Stomach (tissue), 9 donors: ENCODE results near the gene IRF2. TPM values are rescaled to one million over a fixed set of nuclear protein-coding genes. Genes with fewer than 3 reads are reported as not detected.
A peak's percentile ranks its signal among the peaks of the same experiment; 100 is the strongest.

ENCODE experiments used
- DNase-seq, 2 donors: peaks; one replicate each; pipeline versions ENCODE4 v3.0.0 to v3.0.0-alpha.2; 2013 to 2019
- H3K27ac ChIP-seq, 5 donors: fragments of 200-600 bp in 4 of 5; sonication (generic) in 4 of 5; one replicate each; pipeline ENCODE4 v1.5.1; 2013 to 2019; ENCODE audit warnings: mild to moderate bottlenecking in 1 of 5, moderate library complexity in 1 of 5
- H3K27me3 ChIP-seq, 3 donors: fragments of 200-600 bp; sonication (generic); one replicate each; pipeline ENCODE4 v1.5.1; 2017 to 2019; ENCODE audit warnings: mixed run types in 1 of 3
- H3K36me3 ChIP-seq, 4 donors: fragments of 200-600 bp; sonication (generic); 1 replicate in 3 of 4; 2 replicates in 1 of 4; pipeline ENCODE4 v1.5.1; 2016 to 2019
- H3K4me1 ChIP-seq, 4 donors: fragments of 200-600 bp; sonication (generic); one replicate each; pipeline ENCODE4 v1.5.1; 2016 to 2019
- H3K4me3 ChIP-seq, 4 donors: fragments of 200-600 bp; sonication (generic) in 3 of 4; one replicate each; pipeline ENCODE4 v1.5.1; 2016 to 2019; ENCODE audit warnings: mild to moderate bottlenecking in 1 of 4
- H3K9me3 ChIP-seq, 4 donors: fragments of 200-600 bp; sonication (generic); one replicate each; pipeline ENCODE4 v1.5.1; 2016 to 2019
- CTCF ChIP-seq, 7 experiments: fragments of 450-650 bp in 4 of 7; fragments of 200-600 bp in 3 of 7; sonication (generic) in 3 of 7; IDR thresholded peaks; one replicate each; pipeline ENCODE4 v1.5.1; 2016 to 2019; ENCODE audit warnings: antibody characterized with exemption in 7 of 7, control low read depth in 2 of 7, mild to moderate bottlenecking in 1 of 7
- EP300 ChIP-seq: sonication (generic); formaldehyde crosslinking; IDR thresholded peaks from one replicate; pipeline ENCODE4 v1.6.1; 2017; ENCODE audit warnings: antibody characterized with exemption
- POLR2A ChIP-seq, 4 donors: fragments of 450-650 bp; IDR thresholded peaks; one replicate each; pipeline ENCODE4 v1.6.1; 2016; ENCODE audit warnings: antibody characterized with exemption in 4 of 4, control low read depth in 2 of 4, mild to moderate bottlenecking in 1 of 4, moderate library complexity in 1 of 4
- POLR2AphosphoS5 ChIP-seq, 3 donors: sonication (generic); formaldehyde crosslinking; IDR thresholded peaks; one replicate each; pipeline ENCODE4 v1.6.1; 2016; ENCODE audit warnings: antibody characterized with exemption in 3 of 3
- WGBS, 5 donors: extraction: QIAGEN DNeasy Blood & Tissue Kit in 3 of 5; methylation state at CpG; one replicate each; pipeline versions ENCODE4 v1.1.5 to v1.1.7; 2013 to 2018; 5-methylcytosine and 5-hydroxymethylcytosine counted together
- intact Hi-C: fragments of 100-400 bp; cut with DNase I; formaldehyde crosslinking; loops from one replicate; pipeline ENCODE4 v1.15.1; 2023; ENCODE audit warnings: low total_unique reads
- polyA plus RNA-seq, 3 donors: library from polyadenylated mRNA; stranded (reverse); fragments of 200-250 nt; gene quantifications; one replicate each; pipeline ENCODE4 v1.2.3, GENCODE V29; 2013
- total RNA-seq, 5 donors: library from RNA; depleted of rRNA; stranded (reverse); fragments of >200 nt; gene quantifications; one replicate each; pipeline versions ENCODE4 v1.1.0 to v1.2.3, GENCODE V29; 2014 to 2016
- donor health status: healthy with polysubstance abuse.
- donor health status: Bipolar disorder and iron deficiency.
- donor health status: healthy.

The IRF2 gene
- total and polyA plus RNA-seq, 8 donors, result 5.5 to 253 (median 29.0) TPM

- WGBS, 5 donors, result 52 to 69% (median 61%) methylated on average over 8 of the region's 8 CpGs
- Histone ChIP-seq H3K36me3 (no peaks in the 10 kb centered on the region), H3K27me3 (no peaks in the 10 kb centered on the region), H3K4me3 (no peak overlapping the region), H3K9me3 (no peaks in the 10 kb centered on the region), H3K4me1 (peaks cover 0 to 27% (median 0%) of the 10 kb centered on the region in 4 donors), H3K27ac (peak overlapping the region in 3 of 5 donors; percentile 20 to 66 (median 27))
- TF ChIP-seq CTCF (IDR thresholded peaks at IDR 0.05) (no peak), POLR2A (IDR thresholded peaks at IDR 0.05) (no peak), POLR2AphosphoS5 (IDR thresholded peaks at IDR 0.05) (no peak), EP300 (no peak)
- no peak for DNase-seq
- intact Hi-C loops, result no loop called here
These were observed 103.5 kb downstream of the IRF2 start for GRCh38 chr4:184370711-184371389.

- Histone ChIP-seq H3K9me3 (no peaks in the 10 kb centered on the region), H3K4me3 (no peak overlapping the region), H3K27ac (no peak overlapping the region), H3K36me3 (no peaks in the 10 kb centered on the region), H3K4me1 (peaks cover 0 to 27% (median 0%) of the 10 kb centered on the region in 4 donors), H3K27me3 (no peaks in the 10 kb centered on the region)
- no peak for TF ChIP-seq EP300
- WGBS, 5 donors, result 88 to 98% (median 93%) methylated on average over 3 of the region's 3 CpGs
- DNase-seq, result no peak
- intact Hi-C loops, result no loop called here
These were observed 104.5 kb downstream of the IRF2 start for GRCh38 chr4:184369871-184370270.

- TF ChIP-seq EP300, result no peak
- TF ChIP-seq POLR2AphosphoS5 (IDR thresholded peaks at IDR 0.05), result no peak
- TF ChIP-seq CTCF (IDR thresholded peaks at IDR 0.05), result no peak
- H3K9me3 ChIP-seq, result no peaks in the 10 kb centered on the region
- intact Hi-C loops, result no loop called here
- H3K4me3 ChIP-seq, result no peak overlapping the region
- H3K36me3 ChIP-seq, result no peaks in the 10 kb centered on the region
- H3K27me3 ChIP-seq, result no peaks in the 10 kb centered on the region
- no peak for DNase-seq
- H3K4me1 ChIP-seq, result peaks cover 0 to 27% (median 0%) of the 10 kb centered on the region in 4 donors
- H3K27ac ChIP-seq, result peak overlapping the region in 2 of 5 donors; percentile 45 to 66
These were observed 105.6 kb downstream of the IRF2 start for GRCh38 chr4:184368731-184369130.

GRCh38 chr4:184368290-184368689, 106.1 kb downstream of the IRF2 start:
- Histone ChIP-seq H3K36me3 (no peaks in the 10 kb centered on the region), H3K27ac (peak overlapping the region in 3 of 5 donors; percentile 17 to 66 (median 45)), H3K9me3 (no peaks in the 10 kb centered on the region), H3K27me3 (no peaks in the 10 kb centered on the region), H3K4me1 (peaks cover 0 to 27% (median 0%) of the 10 kb centered on the region in 4 donors), H3K4me3 (no peak overlapping the region)
- DNase-seq, result no peak
- intact Hi-C loops, result no loop called here
- TF ChIP-seq CTCF (IDR thresholded peaks at IDR 0.05) (no peak), POLR2A (IDR thresholded peaks at IDR 0.05) (no peak), EP300 (no peak), POLR2AphosphoS5 (IDR thresholded peaks at IDR 0.05) (no peak)
- WGBS, 5 donors, result 54 to 80% (median 74%) methylated on average over 3 of the region's 3 CpGs
